Epithelial cell of proximal tubule (primary cell): ENCODE data around the gene ADGRG7. TPM values are rescaled to one million over a fixed set of nuclear protein-coding genes. Genes with fewer than 3 reads are reported as not detected.

Experiments
- DNase-seq: peaks from one replicate; pipeline ENCODE4 v3.0.0-alpha.2; 2011; ENCODE audit warnings: low read depth
- H3K4me3 ChIP-seq: 2 replicates; pipeline ENCODE4 v1.5.1; 2011; ENCODE audit warnings: low read depth, mild to moderate bottlenecking, low read length
- CTCF ChIP-seq: conservative IDR thresholded peaks from 2 replicates; pipeline ENCODE4 v1.5.1; 2012; ENCODE audit warnings: low read depth, mild to moderate bottlenecking, low read length
- total RNA-seq: library from RNA; depleted of rRNA; stranded (reverse); fragments of >200 nt; gene quantifications from 2 replicates; pipeline ENCODE4 v1.2.3, GENCODE V29; 2015

ADGRG7 gene
- total RNA-seq, 1 donor from 2014 or later: not detected

- H3K4me3 ChIP-seq: no peak overlapping the region
- no peak for TF ChIP-seq CTCF
- DNase-seq: no peak
These were observed 21.8 kb downstream of the ADGRG7 start for GRCh38 chr3:100631236-100631635.

GRCh38 chr3:100634493-100635272, 25.3 kb downstream of the ADGRG7 start:
- DNase-seq: no peak
- peak; percentile 42 for TF ChIP-seq CTCF
- no peak overlapping the region for H3K4me3 ChIP-seq

- DNase-seq: no peak
- no peak overlapping the region for H3K4me3 ChIP-seq
- no peak for TF ChIP-seq CTCF
These were observed 25.9 kb downstream of the ADGRG7 start for GRCh38 chr3:100635273-100635701.

GRCh38 chr3:100637197-100637631, 27.8 kb downstream of the ADGRG7 start:
- no peak for TF ChIP-seq CTCF
- H3K4me3 ChIP-seq: no peak overlapping the region
- DNase-seq: no peak

- TF ChIP-seq CTCF: no peak
- H3K4me3 ChIP-seq: no peak overlapping the region
- DNase-seq: no peak
These were observed 31.2 kb downstream of the ADGRG7 start for GRCh38 chr3:100640633-100641032.

- H3K4me3 ChIP-seq: no peak overlapping the region
- peak; percentile 42 for DNase-seq
- TF ChIP-seq CTCF: no peak
These were observed 32.2 kb downstream of the ADGRG7 start for GRCh38 chr3:100641471-100642032.
